H1 (cell line): ENCODE data around the gene SSUH2. TPM values are rescaled to one million over a fixed set of nuclear protein-coding genes. Genes with fewer than 3 reads are reported as not detected.

Experiments used
- CTCF ChIA-PET: fragments of 300-600 bp; sonication (Branson Sonifier 250); formaldehyde crosslinking; loops from one replicate; lab custom pipeline; 2021; ENCODE audit not compliant: partially characterized antibody; lab: Charles Lee
- POLR2A ChIA-PET: fragments of 300-600 bp; sonication (Branson Sonifier 250); formaldehyde crosslinking; loops from one replicate; lab custom pipeline; 2021; ENCODE audit warnings: inconsistent platforms; ENCODE audit not compliant: partially characterized antibody; lab: Charles Lee
- DNase-seq, 2 experiments: peaks; one replicate each; pipeline versions ENCODE4 v3.0.0 to v3.0.0-alpha.2; 2010 to 2022; ENCODE audit warnings: low spot score in 2 of 2, low read depth in 1 of 2, mixed read lengths in 1 of 2
- FAIRE-seq: peaks from 2 replicates; lab custom pipeline; 2011; peaks lifted over from hg19 to GRCh38; lab: Jason Lieb, UNC
- H2AFZ ChIP-seq: 2 replicates; pipeline ENCODE4 v1.8.1; 2012; ENCODE audit warnings: low read length, inconsistent platforms
- H2AK5ac ChIP-seq: 2 replicates; pipeline ENCODE4 v1.6.1; 2013; ENCODE audit warnings: low read depth, low read length
- H2BK120ac ChIP-seq: replicated peaks from 2 replicates; pipeline ENCODE3; 2013; ENCODE audit warnings: low read depth, low read length, inconsistent platforms
- H2BK12ac ChIP-seq: 2 replicates; pipeline ENCODE4 v1.6.1; 2013; ENCODE audit warnings: low read depth, low read length
- H2BK15ac ChIP-seq: 2 replicates; pipeline ENCODE4 v1.6.1; 2013; ENCODE audit warnings: low read length
- H2BK20ac ChIP-seq: 2 replicates; pipeline ENCODE4 v1.6.1; 2013; ENCODE audit warnings: low read length
- H2BK5ac ChIP-seq: 2 replicates; pipeline ENCODE4 v1.6.1; 2013; ENCODE audit warnings: low read depth, low read length
- H3K14ac ChIP-seq: 2 replicates; pipeline ENCODE4 v1.6.1; 2013; ENCODE audit warnings: inconsistent platforms; ENCODE audit not compliant: insufficient read length
- H3K18ac ChIP-seq: 2 replicates; pipeline ENCODE4 v1.6.1; 2013; ENCODE audit warnings: low read length; ENCODE audit errors: extremely low read depth
- H3K23ac ChIP-seq: 2 replicates; pipeline ENCODE4 v1.6.1; 2013; ENCODE audit warnings: inconsistent platforms; ENCODE audit not compliant: insufficient read length
- H3K23me2 ChIP-seq: 2 replicates; pipeline ENCODE4 v1.6.1; 2013; ENCODE audit warnings: low read depth, low read length
- H3K27ac ChIP-seq: 2 replicates; pipeline ENCODE4 v1.6.1; 2011; ENCODE audit warnings: low read depth, low read length, inconsistent platforms
- H3K27me3 ChIP-seq, 4 experiments: replicated peaks in 1 of 4; 1 replicate in 1 of 4; 2 replicates in 3 of 4; pipeline versions ENCODE4 v1.6.1 to v1.8.1; 2011 to 2013; ENCODE audit warnings: low read length in 3 of 4, mild to moderate bottlenecking in 3 of 4, inconsistent platforms in 2 of 4, mixed read lengths in 2 of 4, moderate library complexity in 1 of 4; ENCODE audit not compliant: control insufficient read depth in 3 of 4, insufficient read depth in 3 of 4; ENCODE audit errors: extremely low read depth in 1 of 4
- H3K36me3 ChIP-seq, 4 experiments: 2 replicates each; pipeline versions ENCODE4 v1.6.1 to v1.8.1; 2011 to 2013; ENCODE audit warnings: mild to moderate bottlenecking in 4 of 4, low read length in 3 of 4, moderate library complexity in 2 of 4, control low read depth in 1 of 4, inconsistent platforms in 1 of 4; ENCODE audit not compliant: insufficient read depth in 4 of 4, control insufficient read depth in 2 of 4
- H3K4ac ChIP-seq: replicated peaks from 2 replicates; pipeline ENCODE3; 2013; ENCODE audit warnings: low read length, low read depth, mixed read lengths, inconsistent platforms; ENCODE audit not compliant: insufficient read length
- H3K4me1 ChIP-seq, 4 experiments: replicated peaks in 1 of 4; 1 replicate in 1 of 4; 2 replicates in 3 of 4; pipeline versions ENCODE4 v1.6.1 to v1.8.1; 2011 to 2013; ENCODE audit warnings: low read length in 3 of 4, inconsistent platforms in 2 of 4, mixed read lengths in 1 of 4; ENCODE audit not compliant: insufficient read depth in 4 of 4, control insufficient read depth in 3 of 4
- H3K4me2 ChIP-seq, 2 experiments: 2 replicates each; pipeline versions ENCODE4 v1.6.1 to v1.8.1; 2011 to 2013; ENCODE audit warnings: low read depth in 2 of 2, low read length in 2 of 2, control low read depth in 1 of 2, inconsistent platforms in 1 of 2, mild to moderate bottlenecking in 1 of 2; ENCODE audit not compliant: insufficient read depth in 1 of 2
- H3K4me3 ChIP-seq, 4 experiments: fragments of 200-600, 300-600 bp in 1 of 4; sonication (generic), shearing (Covaris generic), sonication (Bioruptor Twin) in 1 of 4; 2 replicates each; pipeline versions ENCODE4 v1.5.1 to v1.8.1; 2011 to 2016; ENCODE audit warnings: low read length in 4 of 4, low read depth in 3 of 4, control low read depth in 2 of 4, inconsistent platforms in 2 of 4, mild to moderate bottlenecking in 2 of 4, mixed read lengths in 1 of 4, moderate library complexity in 1 of 4; ENCODE audit not compliant: insufficient read depth in 2 of 4; ENCODE audit errors: extremely low read depth in 1 of 4
- H3K56ac ChIP-seq: replicated peaks from 2 replicates; pipeline ENCODE3; 2013; ENCODE audit warnings: low read depth, mild to moderate bottlenecking, mixed read lengths, low read length, inconsistent platforms; ENCODE audit not compliant: insufficient read length
- H3K79me1 ChIP-seq: 2 replicates; pipeline ENCODE4 v1.6.1; 2013; ENCODE audit warnings: low read depth, low read length, control low read depth
- H3K79me2 ChIP-seq, 2 experiments: 2 replicates each; pipeline versions ENCODE4 v1.6.1 to v1.8.1; 2012 to 2013; ENCODE audit warnings: low read length in 2 of 2, mild to moderate bottlenecking in 2 of 2, inconsistent platforms in 1 of 2; ENCODE audit not compliant: insufficient read depth in 2 of 2, control insufficient read depth in 1 of 2
- H3K9ac ChIP-seq, 4 experiments: replicated peaks in 1 of 4; 1 replicate in 1 of 4; 2 replicates in 3 of 4; pipeline versions ENCODE4 v1.6.1 to v1.8.1; 2011 to 2013; ENCODE audit warnings: low read depth in 3 of 4, low read length in 3 of 4, control low read depth in 2 of 4, mild to moderate bottlenecking in 2 of 4, moderate library complexity in 2 of 4, inconsistent platforms in 1 of 4; ENCODE audit errors: extremely low read depth in 1 of 4
- H3K9me3 ChIP-seq, 2 experiments: 2 replicates each; pipeline versions ENCODE4 v1.6.1 to v1.8.1; 2012 to 2013; ENCODE audit warnings: mild to moderate bottlenecking in 2 of 2, moderate library complexity in 2 of 2, control low read depth in 1 of 2, inconsistent platforms in 1 of 2, low read depth in 1 of 2, low read length in 1 of 2, mixed read lengths in 1 of 2; ENCODE audit not compliant: insufficient read depth in 2 of 2
- H4K20me1 ChIP-seq, 2 experiments: replicated peaks in 1 of 2; 2 replicates each; pipeline versions ENCODE3 to v1.8.1; 2011 to 2013; ENCODE audit warnings: inconsistent platforms in 2 of 2, low read length in 2 of 2, mild to moderate bottlenecking in 1 of 2; ENCODE audit not compliant: insufficient read depth in 2 of 2, control insufficient read depth in 1 of 2
- H4K5ac ChIP-seq: 2 replicates; pipeline ENCODE4 v1.6.1; 2013; ENCODE audit warnings: low read length, low read depth, mixed read lengths, inconsistent platforms; ENCODE audit not compliant: insufficient read length
- H4K8ac ChIP-seq: 2 replicates; pipeline ENCODE4 v1.8.0; 2013; ENCODE audit warnings: mild to moderate bottlenecking, moderate library complexity, low read length, inconsistent platforms; ENCODE audit not compliant: insufficient read depth; ENCODE audit errors: extremely low read depth
- H4K91ac ChIP-seq: replicated peaks from 2 replicates; pipeline ENCODE3; 2013; ENCODE audit warnings: low read length, mixed read lengths, inconsistent platforms; ENCODE audit not compliant: insufficient read length
- ASH2L ChIP-seq: fragments of 200-600, 300-600 bp; sonication (generic); IDR thresholded peaks from one replicate; pipeline ENCODE4 v1.7.1; 2017; ENCODE audit warnings: low read length
- BRCA1 ChIP-seq: IDR thresholded peaks from 2 replicates; pipeline ENCODE4 v1.6.1; 2012; ENCODE audit warnings: low read depth, low read length, improper control_type of control experiment
- CHD2 ChIP-seq: IDR thresholded peaks from 2 replicates; pipeline ENCODE4 v1.6.1; 2012; ENCODE audit warnings: low read length, improper control_type of control experiment
- CREB1 ChIP-seq: IDR thresholded peaks from 2 replicates; pipeline ENCODE4 v1.6.1; 2012; ENCODE audit warnings: inconsistent platforms
- CTCF ChIP-seq, 3 experiments: IDR thresholded peaks; 1 replicate in 2 of 3; 2 replicates in 1 of 3; pipeline versions ENCODE4 v1.5.1 to v1.6.1; 2011; ENCODE audit warnings: low read length in 3 of 3, mild to moderate bottlenecking in 3 of 3, inconsistent platforms in 2 of 3, low read depth in 1 of 3, moderate library complexity in 1 of 3; ENCODE audit not compliant: insufficient read depth in 1 of 3; ENCODE audit errors: control extremely low read depth in 1 of 3
- HDAC2 ChIP-seq, 2 experiments: fragments of 300-600 bp in 1 of 2; sonication (generic) in 1 of 2; IDR thresholded peaks; 2 replicates each; pipeline ENCODE4 v1.6.1; 2011 to 2012; ENCODE audit warnings: low read depth in 2 of 2, low read length in 2 of 2, mild to moderate bottlenecking in 2 of 2, moderate library complexity in 2 of 2, borderline replicate concordance in 1 of 2, inconsistent platforms in 1 of 2
- HDAC6 ChIP-seq: IDR thresholded peaks from one replicate; pipeline ENCODE4 v1.7.1; 2012; ENCODE audit warnings: low read depth, mild to moderate bottlenecking, inconsistent platforms, low read length, moderate library complexity
- JUND ChIP-seq: IDR thresholded peaks from 2 replicates; pipeline ENCODE4 v1.6.1; 2011; ENCODE audit warnings: mild to moderate bottlenecking, improper control_type of control experiment, low read length
- USF2 ChIP-seq: IDR thresholded peaks from 2 replicates; pipeline ENCODE4 v1.6.1; 2011; ENCODE audit warnings: low read length, improper control_type of control experiment
- YY1 ChIP-seq: IDR thresholded peaks from 2 replicates; pipeline ENCODE4 v1.6.1; 2011; ENCODE audit warnings: low read depth, mild to moderate bottlenecking, low read length
- WGBS, 2 experiments: shearing (Covaris generic) in 1 of 2; methylation state at CpG; one replicate each; pipeline versions ENCODE4 v1.1.6 to v1.1.7; 2013 to 2015; ENCODE audit warnings: low lambda C conversion rate in 2 of 2, mixed read lengths in 2 of 2, inconsistent platforms in 1 of 2, low coverage in 1 of 2, missing lambda C conversion rate in 1 of 2; ENCODE audit not compliant: insufficient replicate concordance in 2 of 2, insufficient coverage in 1 of 2, insufficient read length in 1 of 2; ENCODE audit errors: extremely low coverage in 1 of 2, missing lambda C conversion rate in 1 of 2; 5-methylcytosine and 5-hydroxymethylcytosine counted together
- polyA plus RNA-seq, 7 experiments: library from polyadenylated mRNA; depleted of rRNA in 3 of 7; stranded (reverse) in 5 of 7; unstranded in 2 of 7; fragments of >200 nt in 5 of 7; fragments of 200-250 nt in 2 of 7; gene quantifications; 1 replicate in 5 of 7; 2 replicates in 1 of 7; 4 replicates in 1 of 7; pipeline versions ENCODE4 v1.2.1 to v1.2.3, GENCODE V29; 2011 to 2013; ENCODE audit warnings: missing spikeins in 2 of 7, mixed read lengths in 2 of 7
- total RNA-seq: library from RNA; stranded (reverse); fragmentation: NEBNext Ultra II Directional; extraction: Animal tissue kit (Norgen Biotek cat#: 25700); gene quantifications from 2 replicates; pipeline ENCODE4 v1.2.1, GENCODE V29; 2021

The SSUH2 gene
- total and polyA plus RNA-seq, 2 of the 8 experiments (the other 6 are each of a cell fraction or from before 2014, with no cell fraction given) = 0.62 to 0.69 TPM

GRCh38 chr3:8627201-8627940, 17.2 kb downstream of the SSUH2 start:
- H3K56ac ChIP-seq = no peak overlapping the region
- DNase-seq = no peak
- no peak overlapping the region for H3K14ac ChIP-seq
- no peak overlapping the region for H4K5ac ChIP-seq
- H3K9me3 ChIP-seq = no peaks in the 10 kb centered on the region
- no peak overlapping the region for H2AK5ac ChIP-seq
- ChIA-PET CTCF (interaction anchor here (0.7 to 1.5 kb wide), 3 partner anchors 37 to 183 kb away, joined by 3 read pairs; no protein-coding TSS in a partner anchor), POLR2A (no interaction called here)
- no peak overlapping the region for H3K18ac ChIP-seq
- H3K27me3 ChIP-seq = no peaks in the 10 kb centered on the region; a peak in 2 of 7 replicates
- H2BK12ac ChIP-seq = no peak overlapping the region
- H3K4me2 ChIP-seq = no peak overlapping the region
- no peak for FAIRE-seq
- H3K4ac ChIP-seq = no peak overlapping the region
- H3K4me1 ChIP-seq = peaks cover 0 to 10% (median 3%) of the 10 kb centered on the region in 4 experiments; a peak in 5 of 7 replicates
- H2BK20ac ChIP-seq = no peak overlapping the region
- WGBS, 2 experiments = 88% methylated on average over 19 of the region's 19 CpGs; no CpG with 5 or more reads in 1 of the 2 experiments
- no peak overlapping the region for H3K27ac ChIP-seq
- H2BK120ac ChIP-seq = no peak overlapping the region
- H2BK5ac ChIP-seq = no peak overlapping the region
- no peak overlapping the region for H3K9ac ChIP-seq
- H4K91ac ChIP-seq = no peak overlapping the region
- no peaks in the 10 kb centered on the region for H3K36me3 ChIP-seq
- H3K23ac ChIP-seq = no peak overlapping the region
- H4K8ac ChIP-seq = no peak overlapping the region
- no peak overlapping the region for H2BK15ac ChIP-seq
- H4K20me1 ChIP-seq = no peaks in the 10 kb centered on the region
- H3K79me2 ChIP-seq = no peaks in the 10 kb centered on the region
- H2AFZ ChIP-seq = no peak overlapping the region
- H3K79me1 ChIP-seq = no peaks in the 10 kb centered on the region
- H3K23me2 ChIP-seq = no peaks in the 10 kb centered on the region
- no peak overlapping the region for H3K4me3 ChIP-seq
- TF ChIP-seq CTCF (IDR thresholded peaks at IDR 0.05; ENCODE audit: control extremely low read depth in 1 of 3, insufficient read depth in 1 of 3, low read depth in 1 of 3, low read length in 3 of 3) = no peak
- no peak for TF ChIP-seq JUND
- no peak for TF ChIP-seq USF2
- no peak for TF ChIP-seq BRCA1
- no peak for TF ChIP-seq CREB1
- no peak for TF ChIP-seq YY1
- no peak for TF ChIP-seq CHD2
- TF ChIP-seq ASH2L = no peak
- no peak for TF ChIP-seq HDAC6
- no peak for TF ChIP-seq HDAC2 (IDR thresholded peaks at IDR 0.05; ENCODE audit: borderline replicate concordance in 1 of 2, low read depth in 2 of 2, low read length in 2 of 2)
